AG08395 (cell line): ENCODE data around the gene TTC19.
A peak's percentile ranks its signal among the peaks of the same experiment; 100 is the strongest.

Source experiments
- DNase-seq: peaks from one replicate; pipeline ENCODE4 v3.0.0; 2012; ENCODE audit warnings: mixed read lengths, low spot score

Gene TTC19

GRCh38 chr17:15999141-15999973, at the start of gene TTC19, which contains the start of gene ZSWIM7:
Gene TTC19 (plus strand): TSS chr17:15999824. CDS start chr17:15999849, 25 bp downstream.
Gene ZSWIM7 (minus strand): TSS chr17:15999704. CDS start chr17:15999594, 110 bp downstream.
- DNase-seq: peak; percentile 97

- no peak for DNase-seq
Observed at GRCh38 chr17:15951368-15952047, 48.1 kb upstream of the TTC19 start.

- no peak for DNase-seq
Observed at GRCh38 chr17:15952048-15952532, 47.5 kb upstream of the TTC19 start.

GRCh38 chr17:15952916-15953790, 46.5 kb upstream of the TTC19 start:
- no peak for DNase-seq

GRCh38 chr17:15954222-15954621, 45.4 kb upstream of the TTC19 start:
- peak; percentile 79 for DNase-seq

GRCh38 chr17:15955793-15956541, 43.7 kb upstream of the TTC19 start:
- DNase-seq: no peak

GRCh38 chr17:15957206-15957605, 42.4 kb upstream of the TTC19 start:
- DNase-seq: no peak

GRCh38 chr17:15957608-15958307, 41.9 kb upstream of the TTC19 start:
- no peak for DNase-seq

GRCh38 chr17:15958484-15958854, 41.2 kb upstream of the TTC19 start:
- DNase-seq: no peak

GRCh38 chr17:15963670-15964110, 35.9 kb upstream of the TTC19 start:
- DNase-seq: no peak

- DNase-seq: no peak
Observed at GRCh38 chr17:15965528-15965927, 34.1 kb upstream of the TTC19 start.

GRCh38 chr17:15966183-15966878, 33.3 kb upstream of the TTC19 start:
- DNase-seq: no peak

- no peak for DNase-seq
Observed at GRCh38 chr17:15966879-15967248, 32.8 kb upstream of the TTC19 start.

GRCh38 chr17:15967706-15968399, 31.8 kb upstream of the TTC19 start:
- DNase-seq: no peak

- no peak for DNase-seq
Observed at GRCh38 chr17:15969463-15969862, 30.2 kb upstream of the TTC19 start.

- DNase-seq: no peak
Observed at GRCh38 chr17:15970500-15970899, 29.1 kb upstream of the TTC19 start.

- no peak for DNase-seq
Observed at GRCh38 chr17:15971098-15971678, 28.4 kb upstream of the TTC19 start.

- DNase-seq: no peak
Observed at GRCh38 chr17:15971882-15972281, 27.7 kb upstream of the TTC19 start.

GRCh38 chr17:15972497-15972951, 27.1 kb upstream of the TTC19 start:
- no peak for DNase-seq
